ENCODE measurements around the gene SCARB2.

GRCh38 chr4:76194325-76194724 is 19.3 kb downstream of the SCARB2 start:
- no peak for TF ChIP-seq POLR2A (IDR thresholded peaks at IDR 0.05)
- TF ChIP-seq CTCF (IDR thresholded peaks at IDR 0.05) = no peak
